Panc1 (cell line): ENCODE data around the gene DGKD. TPM values are rescaled to one million over a fixed set of nuclear protein-coding genes. Genes with fewer than 3 reads are reported as not detected.

Experiments used
- ATAC-seq: fragments of 200-7000 bp; cut with Tn5 transposase; 2 replicates; pipeline ENCODE4 v1.9.1; 2020; ENCODE audit warnings: mild to moderate bottlenecking, moderate library complexity
- BruUV-seq: library from RNA; stranded (reverse); fragments of 400-500 nt; replicated peaks from 2 replicates; lab custom pipeline; 2021; lab: Mats Ljungman, UMichigan
- CTCF ChIA-PET: fragments of 300-600 bp; sonication (Branson Sonifier 250); formaldehyde crosslinking; loops from one replicate; lab custom pipeline; 2022; ENCODE audit warnings: antibody characterized with exemption; lab: Charles Lee
- POLR2A ChIA-PET: fragments of 300-600 bp; sonication (Branson Sonifier 250); formaldehyde crosslinking; loops from one replicate; lab custom pipeline; 2022; ENCODE audit warnings: antibody characterized with exemption; lab: Charles Lee
- DNase-seq: peaks from one replicate; pipeline ENCODE4 v3.0.0-alpha.2; 2010; ENCODE audit warnings: low read depth, low spot score
- H3K27ac ChIP-seq: 2 replicates; pipeline ENCODE4 v1.5.1; 2011; ENCODE audit warnings: mild to moderate bottlenecking, low read length, inconsistent platforms
- H3K27me3 ChIP-seq: fragments of 200-500 bp; sonication (Bioruptor generic); 2 replicates; pipeline ENCODE4 v1.6.0; 2014; ENCODE audit warnings: low read length, inconsistent platforms; ENCODE audit not compliant: control insufficient read depth, insufficient read depth
- H3K36me3 ChIP-seq: fragments of 200-500 bp; sonication (Bioruptor generic); 2 replicates; pipeline ENCODE4 v1.5.1; 2014; ENCODE audit warnings: inconsistent platforms, mild to moderate bottlenecking, low read length, moderate library complexity; ENCODE audit not compliant: control insufficient read depth, insufficient read depth
- H3K4me1 ChIP-seq: 2 replicates; pipeline ENCODE4 v1.5.1; 2011; ENCODE audit warnings: inconsistent platforms, mild to moderate bottlenecking, low read length, moderate library complexity; ENCODE audit not compliant: control insufficient read depth, insufficient read depth
- H3K4me3 ChIP-seq, 2 experiments: 2 replicates each; pipeline ENCODE4 v1.5.1; 2011 to 2012; ENCODE audit warnings: low read depth in 2 of 2, low read length in 2 of 2, mild to moderate bottlenecking in 2 of 2, inconsistent platforms in 1 of 2, moderate library complexity in 1 of 2
- H3K9me3 ChIP-seq: fragments of 200-500 bp; sonication (Bioruptor generic); 2 replicates; pipeline ENCODE4 v1.5.1; 2014; ENCODE audit warnings: low read depth, mild to moderate bottlenecking, inconsistent platforms, low read length, moderate library complexity; ENCODE audit not compliant: control insufficient read depth, insufficient read depth
- POLR2AphosphoS5 ChIP-seq: IDR thresholded peaks from 2 replicates; pipeline ENCODE4 v1.6.1; 2012; ENCODE audit warnings: mild to moderate bottlenecking, low read depth, low read length, moderate library complexity
- REST ChIP-seq, 2 experiments: IDR thresholded peaks; 2 replicates each; pipeline ENCODE4 v1.6.1; 2011 to 2012; ENCODE audit warnings: low read depth in 2 of 2, control low read depth in 1 of 2, low read length in 1 of 2, mild to moderate bottlenecking in 1 of 2, moderate library complexity in 1 of 2; ENCODE audit not compliant: insufficient read depth in 1 of 2
- SIN3A ChIP-seq: IDR thresholded peaks from 2 replicates; pipeline ENCODE4 v1.6.1; 2012; ENCODE audit warnings: low read depth, mild to moderate bottlenecking, low read length, moderate library complexity, borderline replicate concordance; ENCODE audit not compliant: insufficient read depth
- TCF7L2 ChIP-seq: IDR thresholded peaks from 2 replicates; pipeline ENCODE4 v1.6.1; 2011; ENCODE audit warnings: mild to moderate bottlenecking, low read depth, low read length, inconsistent platforms
- in situ Hi-C: cut with HindIII; loops from 2 replicates; pipeline ENCODE4 v1.10.0; 2016; ENCODE audit warnings: low sequenced_read_pairs, low pct_unique_long_range_greater_than_20kb
- intact Hi-C: fragments of 100-400 bp; cut with micrococcal nuclease; formaldehyde crosslinking; loops from one replicate; pipeline ENCODE4 v1.10.0; 2022; ENCODE audit not compliant: unreplicated experiment
- total RNA-seq: library from RNA; stranded (reverse); gene quantifications from one replicate; pipeline ENCODE4 v1.2.1, GENCODE V29; 2021; ENCODE audit not compliant: unreplicated experiment
- TF ChIP-seq, protein P1 (sequence below): fragments of 450-650 bp; IDR thresholded peaks from 2 replicates; pipeline ENCODE4 v1.5.1; 2017; ENCODE audit warnings: mild to moderate bottlenecking

Gene DGKD
- total RNA-seq, 1 experiment from 2014 or later: 89.0 TPM

DNA sequence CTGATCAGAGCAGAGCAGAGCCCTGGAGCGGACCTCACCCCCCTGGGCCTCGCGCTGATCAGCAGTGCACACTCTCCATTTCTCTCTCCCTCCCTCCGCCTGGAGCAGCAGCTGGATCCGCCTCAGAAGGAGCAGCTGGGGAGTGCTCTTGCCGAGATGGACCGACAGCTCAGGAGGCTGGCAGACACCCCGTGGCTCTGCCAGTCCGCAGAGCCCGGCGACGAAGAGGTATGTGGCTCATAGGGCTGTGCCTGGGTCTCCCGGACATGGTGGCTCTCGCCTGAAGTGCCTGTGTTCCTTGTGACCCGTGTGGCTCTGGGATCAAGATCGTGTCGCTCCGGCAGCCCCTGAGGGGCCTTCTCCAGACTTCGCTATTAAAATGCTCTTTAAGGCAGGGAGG lies 109.8 kb downstream of the DGKD start:
- DNase-seq (no peak), ATAC-seq (no peak)
- CTCF ChIA-PET: no interaction called here
- POLR2A ChIA-PET: no interaction called here
- Histone ChIP-seq H3K4me1 (no peaks in the 10 kb centered on the region), H3K27ac (no peak overlapping the region), H3K27me3 (no peaks in the 10 kb centered on the region), H3K9me3 (no peaks in the 10 kb centered on the region), H3K4me3 (no peak overlapping the region), H3K36me3 (peaks cover 25% of the 10 kb centered on the region)
- no TSS peak for BruUV-seq
- intact Hi-C loops (no loop called here), in situ Hi-C loops (no loop called here)
- TF ChIP-seq SIN3A (no peak), REST (IDR thresholded peaks at IDR 0.05; ENCODE audit: insufficient read depth in 1 of 2, low read depth in 2 of 2, low read length in 1 of 2) (no peak), TCF7L2 (no peak), POLR2AphosphoS5 (no peak)
- TF ChIP-seq, protein P1, sequence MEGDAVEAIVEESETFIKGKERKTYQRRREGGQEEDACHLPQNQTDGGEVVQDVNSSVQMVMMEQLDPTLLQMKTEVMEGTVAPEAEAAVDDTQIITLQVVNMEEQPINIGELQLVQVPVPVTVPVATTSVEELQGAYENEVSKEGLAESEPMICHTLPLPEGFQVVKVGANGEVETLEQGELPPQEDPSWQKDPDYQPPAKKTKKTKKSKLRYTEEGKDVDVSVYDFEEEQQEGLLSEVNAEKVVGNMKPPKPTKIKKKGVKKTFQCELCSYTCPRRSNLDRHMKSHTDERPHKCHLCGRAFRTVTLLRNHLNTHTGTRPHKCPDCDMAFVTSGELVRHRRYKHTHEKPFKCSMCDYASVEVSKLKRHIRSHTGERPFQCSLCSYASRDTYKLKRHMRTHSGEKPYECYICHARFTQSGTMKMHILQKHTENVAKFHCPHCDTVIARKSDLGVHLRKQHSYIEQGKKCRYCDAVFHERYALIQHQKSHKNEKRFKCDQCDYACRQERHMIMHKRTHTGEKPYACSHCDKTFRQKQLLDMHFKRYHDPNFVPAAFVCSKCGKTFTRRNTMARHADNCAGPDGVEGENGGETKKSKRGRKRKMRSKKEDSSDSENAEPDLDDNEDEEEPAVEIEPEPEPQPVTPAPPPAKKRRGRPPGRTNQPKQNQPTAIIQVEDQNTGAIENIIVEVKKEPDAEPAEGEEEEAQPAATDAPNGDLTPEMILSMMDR: no peak

GRCh38 chr2:233464531-233465240 lies 110.4 kb downstream of the DGKD start:
- no TSS peak for BruUV-seq
- H3K4me3 ChIP-seq: no peak overlapping the region
- no peak overlapping the region for H3K27ac ChIP-seq
- no peaks in the 10 kb centered on the region for H3K27me3 ChIP-seq
- ChIA-PET CTCF (no interaction called here), POLR2A (no interaction called here)
- in situ Hi-C loops (no loop called here), intact Hi-C loops (no loop called here)
- H3K4me1 ChIP-seq: no peaks in the 10 kb centered on the region
- H3K36me3 ChIP-seq: peaks cover 26% of the 10 kb centered on the region
- no peaks in the 10 kb centered on the region for H3K9me3 ChIP-seq
- TF ChIP-seq, protein P1: no peak
- no peak for TF ChIP-seq TCF7L2
- TF ChIP-seq REST (IDR thresholded peaks at IDR 0.05; ENCODE audit: insufficient read depth in 1 of 2, low read depth in 2 of 2, low read length in 1 of 2): no peak
- no peak for ATAC-seq
- no peak for DNase-seq
